Upper lobe of left lung (tissue), 6 donors: ENCODE measurements around the gene ABHD17C. TPM values are rescaled to one million over a fixed set of nuclear protein-coding genes. Genes with fewer than 3 reads are reported as not detected.
A peak's percentile ranks its signal among the peaks of the same experiment; 100 is the strongest.

Experiments used
- ATAC-seq, 2 donors: fragments of 200-7000 bp; cut with Tn5 transposase; one replicate each; pipeline ENCODE4 v1.9.1; 2022; ENCODE audit warnings: mild to moderate bottlenecking in 2 of 2, moderate library complexity in 2 of 2; ENCODE audit not compliant: low FRiP score in 2 of 2
- DNase-seq, 2 donors: peaks; one replicate each; pipeline ENCODE4 v3.0.0-alpha.2; 2019 to 2020
- H3K27ac ChIP-seq, 4 donors: fragments of 200-600 bp; sonication (generic); one replicate each; pipeline ENCODE4 v1.5.1; 2016 to 2019
- H3K27me3 ChIP-seq, 4 donors: fragments of 200-600 bp; sonication (generic); one replicate each; pipeline ENCODE4 v1.5.1; 2017 to 2019
- H3K36me3 ChIP-seq, 4 donors: fragments of 200-600 bp; sonication (generic); one replicate each; pipeline ENCODE4 v1.5.1; 2016 to 2019
- H3K4me1 ChIP-seq, 4 donors: fragments of 200-600 bp; sonication (generic); one replicate each; pipeline ENCODE4 v1.5.1; 2018 to 2019
- H3K4me3 ChIP-seq, 4 donors: fragments of 200-600 bp; sonication (generic); one replicate each; pipeline ENCODE4 v1.5.1; 2017 to 2019; ENCODE audit warnings: mild to moderate bottlenecking in 2 of 4, moderate library complexity in 1 of 4
- H3K9me3 ChIP-seq, 4 donors: fragments of 200-600 bp; sonication (generic); one replicate each; pipeline ENCODE4 v1.5.1; 2018 to 2019
- EP300 ChIP-seq, 4 donors: sonication (generic); formaldehyde crosslinking; IDR thresholded peaks; one replicate each; pipeline ENCODE4 v1.5.1; 2017; ENCODE audit warnings: antibody characterized with exemption in 4 of 4, control low read depth in 2 of 4
- POLR2A ChIP-seq, 4 donors: fragments of 450-650 bp; IDR thresholded peaks; one replicate each; pipeline ENCODE4 v1.5.1; 2016 to 2017; ENCODE audit warnings: antibody characterized with exemption in 4 of 4, mild to moderate bottlenecking in 2 of 4
- POLR2AphosphoS5 ChIP-seq, 2 donors: sonication (generic); formaldehyde crosslinking; IDR thresholded peaks; one replicate each; pipeline ENCODE4 v1.5.1; 2017; ENCODE audit warnings: antibody characterized with exemption in 2 of 2
- WGBS, 2 donors: methylation state at CpG; one replicate each; pipeline ENCODE4 v1.1.5; 2017 to 2018; 5-methylcytosine and 5-hydroxymethylcytosine counted together
- total RNA-seq, 6 donors: library from RNA; depleted of rRNA in 4 of 6; stranded (reverse); fragments of >200 nt in 4 of 6; gene quantifications; one replicate each; pipeline versions ENCODE4 v1.1.0 to v1.2.1, GENCODE V29; 2016 to 2021
- TF ChIP-seq, protein P1 (sequence below), 6 experiments: fragments of 450-650 bp in 4 of 6; fragments of 200-600 bp in 2 of 6; sonication (generic) in 2 of 6; IDR thresholded peaks; one replicate each; pipeline ENCODE4 v1.5.1; 2016 to 2019; ENCODE audit warnings: antibody characterized with exemption in 6 of 6
- donor health status: DM: no; HTN: no; CAD: no; lungs with moderate emphysema.
- donor health status: DM: no; HTN: yes; CAD: no; lungs with severe emphysema.

ABHD17C gene
- total RNA-seq, 6 donors from 2014 or later = 15.7 to 34.2 (median 25.5) TPM

- TF ChIP-seq EP300 (IDR thresholded peaks at IDR 0.05) = peak in 1 of 4 donors; percentile 21
- TF ChIP-seq POLR2AphosphoS5 (IDR thresholded peaks at IDR 0.05) = peak in 1 of 2 donors; percentile 25
- TF ChIP-seq, protein P1, sequence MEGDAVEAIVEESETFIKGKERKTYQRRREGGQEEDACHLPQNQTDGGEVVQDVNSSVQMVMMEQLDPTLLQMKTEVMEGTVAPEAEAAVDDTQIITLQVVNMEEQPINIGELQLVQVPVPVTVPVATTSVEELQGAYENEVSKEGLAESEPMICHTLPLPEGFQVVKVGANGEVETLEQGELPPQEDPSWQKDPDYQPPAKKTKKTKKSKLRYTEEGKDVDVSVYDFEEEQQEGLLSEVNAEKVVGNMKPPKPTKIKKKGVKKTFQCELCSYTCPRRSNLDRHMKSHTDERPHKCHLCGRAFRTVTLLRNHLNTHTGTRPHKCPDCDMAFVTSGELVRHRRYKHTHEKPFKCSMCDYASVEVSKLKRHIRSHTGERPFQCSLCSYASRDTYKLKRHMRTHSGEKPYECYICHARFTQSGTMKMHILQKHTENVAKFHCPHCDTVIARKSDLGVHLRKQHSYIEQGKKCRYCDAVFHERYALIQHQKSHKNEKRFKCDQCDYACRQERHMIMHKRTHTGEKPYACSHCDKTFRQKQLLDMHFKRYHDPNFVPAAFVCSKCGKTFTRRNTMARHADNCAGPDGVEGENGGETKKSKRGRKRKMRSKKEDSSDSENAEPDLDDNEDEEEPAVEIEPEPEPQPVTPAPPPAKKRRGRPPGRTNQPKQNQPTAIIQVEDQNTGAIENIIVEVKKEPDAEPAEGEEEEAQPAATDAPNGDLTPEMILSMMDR (IDR thresholded peaks at IDR 0.05) = no peak
- TF ChIP-seq POLR2A (IDR thresholded peaks at IDR 0.05) = peak in 1 of 4 donors; percentile 21
- Histone ChIP-seq H3K4me3 (no peak overlapping the region), H3K27ac (peak overlapping the region; percentile 69 to 81 (median 74)), H3K27me3 (no peaks in the 10 kb centered on the region), H3K9me3 (no peaks in the 10 kb centered on the region), H3K36me3 (no peaks in the 10 kb centered on the region), H3K4me1 (peaks cover 36 to 69% (median 49%) of the 10 kb centered on the region in 4 donors)
- peak in 1 of 2 donors; percentile 64 for DNase-seq
- WGBS, 2 donors = 38 to 59% methylated on average over 7 of the region's 7 CpGs
- ATAC-seq = peak; percentile 31 to 64
Measured at GRCh38 chr15:80701676-80702311, 6.7 kb downstream of the ABHD17C start.

DNA sequence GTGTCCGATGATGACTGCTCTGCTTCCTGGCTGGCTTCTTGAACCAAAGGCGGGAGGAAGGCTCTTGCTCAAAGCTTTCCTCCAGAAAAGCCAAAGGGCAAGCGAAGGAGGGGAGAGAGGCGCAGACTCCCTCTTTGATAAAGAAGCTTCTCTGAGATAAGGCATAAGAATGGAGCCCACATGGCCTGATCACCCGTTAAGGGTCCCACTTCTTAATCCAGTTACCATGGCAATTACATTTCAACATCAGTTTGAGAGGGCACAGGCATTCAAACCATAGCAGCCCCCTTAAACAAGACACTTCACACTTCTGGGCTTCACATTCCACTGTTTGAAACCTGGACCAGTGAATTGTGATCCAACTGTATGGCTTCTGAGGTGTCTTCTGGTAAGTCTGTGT, 8.0 kb downstream of the ABHD17C start:
- 59 to 69% methylated on average over 5 of the region's 5 CpGs for WGBS, 2 donors
- Histone ChIP-seq H3K36me3 (no peaks in the 10 kb centered on the region), H3K27me3 (no peaks in the 10 kb centered on the region), H3K27ac (peak overlapping the region; percentile 69 to 81 (median 74)), H3K4me3 (no peak overlapping the region), H3K9me3 (no peaks in the 10 kb centered on the region), H3K4me1 (peaks cover 36 to 70% (median 54%) of the 10 kb centered on the region in 4 donors)
- ATAC-seq = no peak
- DNase-seq = no peak
- TF ChIP-seq, protein P1 (IDR thresholded peaks at IDR 0.05) = no peak
- TF ChIP-seq POLR2A (IDR thresholded peaks at IDR 0.05) (no peak), EP300 (IDR thresholded peaks at IDR 0.05) (no peak), POLR2AphosphoS5 (IDR thresholded peaks at IDR 0.05) (no peak)

- Histone ChIP-seq H3K9me3 (no peaks in the 10 kb centered on the region), H3K36me3 (no peaks in the 10 kb centered on the region), H3K4me3 (no peak overlapping the region), H3K27ac (peak overlapping the region in 3 of 4 donors; percentile 6 to 69 (median 46)), H3K27me3 (no peaks in the 10 kb centered on the region), H3K4me1 (peaks cover 41 to 72% (median 50%) of the 10 kb centered on the region in 4 donors)
- ATAC-seq (no peak), DNase-seq (no peak)
- TF ChIP-seq, protein P1 (IDR thresholded peaks at IDR 0.05) = no peak
- TF ChIP-seq POLR2A (IDR thresholded peaks at IDR 0.05) = no peak
- TF ChIP-seq POLR2AphosphoS5 (IDR thresholded peaks at IDR 0.05) = no peak
- no peak for TF ChIP-seq EP300 (IDR thresholded peaks at IDR 0.05)
- 59 to 75% methylated on average over 3 of the region's 3 CpGs for WGBS, 2 donors
Measured at GRCh38 chr15:80703965-80704364, 8.9 kb downstream of the ABHD17C start.

DNA sequence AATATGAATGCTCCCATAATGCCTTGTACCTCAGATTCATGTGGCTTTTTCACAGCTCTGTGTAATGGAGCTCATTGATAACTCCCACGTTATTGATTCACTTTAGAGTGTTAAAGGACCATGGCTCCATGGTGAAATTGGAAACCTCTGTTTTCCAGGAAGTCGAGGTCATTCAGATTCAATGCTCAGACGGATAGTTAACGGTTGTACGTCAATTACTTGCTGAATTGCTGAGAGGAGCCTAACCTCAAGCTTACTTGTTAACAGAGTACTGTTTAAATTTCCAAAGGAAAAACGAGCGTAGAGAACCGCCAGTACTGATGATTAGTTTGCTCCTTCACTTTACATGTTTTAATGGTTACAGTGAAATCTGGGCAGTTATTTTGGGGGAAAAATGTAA, 11.1 kb downstream of the ABHD17C start:
- H3K4me3 ChIP-seq = no peak overlapping the region
- WGBS, 2 donors = 62 to 68% methylated on average over 8 of the region's 8 CpGs
- no peaks in the 10 kb centered on the region for H3K27me3 ChIP-seq
- ATAC-seq = no peak
- no peak for TF ChIP-seq POLR2AphosphoS5 (IDR thresholded peaks at IDR 0.05)
- no peak for TF ChIP-seq EP300 (IDR thresholded peaks at IDR 0.05)
- no peak for TF ChIP-seq POLR2A (IDR thresholded peaks at IDR 0.05)
- TF ChIP-seq, protein P1 (IDR thresholded peaks at IDR 0.05) = no peak
- H3K4me1 ChIP-seq = peaks cover 43 to 76% (median 54%) of the 10 kb centered on the region in 4 donors
- no peaks in the 10 kb centered on the region for H3K9me3 ChIP-seq
- no peak overlapping the region for H3K27ac ChIP-seq
- H3K36me3 ChIP-seq = no peaks in the 10 kb centered on the region
- no peak for DNase-seq

DNA sequence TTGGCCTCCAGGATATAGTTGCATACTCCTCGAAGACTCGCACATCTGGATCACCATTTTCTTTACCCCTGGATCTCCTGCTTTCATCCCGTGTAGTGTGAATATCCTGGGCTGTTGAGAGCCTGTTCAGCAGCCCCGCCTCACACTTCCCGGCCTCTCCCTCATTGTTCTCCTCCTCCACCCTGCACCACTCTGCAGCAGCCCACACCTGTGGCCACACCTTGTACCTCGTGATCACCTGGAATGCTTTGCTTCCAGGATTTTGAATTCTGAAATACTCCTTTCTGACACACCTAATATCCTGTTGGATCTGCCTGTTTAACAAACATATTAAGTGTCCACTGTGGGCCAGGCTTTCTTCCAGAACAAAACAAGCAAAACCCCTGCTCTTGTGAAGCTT, 14.4 kb downstream of the ABHD17C start:
- H3K27me3 ChIP-seq = no peaks in the 10 kb centered on the region
- H3K9me3 ChIP-seq = no peaks in the 10 kb centered on the region
- H3K27ac ChIP-seq = peak overlapping the region; percentile 39 to 72 (median 52)
- ATAC-seq = peak; percentile 63 to 91
- H3K4me1 ChIP-seq = peaks cover 23 to 66% (median 35%) of the 10 kb centered on the region in 4 donors
- peak in 1 of 2 donors; percentile 88 for DNase-seq
- TF ChIP-seq EP300 (IDR thresholded peaks at IDR 0.05) = peak in 1 of 4 donors; percentile 68
- TF ChIP-seq, protein P1 (IDR thresholded peaks at IDR 0.05) = no peak
- TF ChIP-seq POLR2AphosphoS5 (IDR thresholded peaks at IDR 0.05) = peak in 1 of 2 donors; percentile 39
- H3K4me3 ChIP-seq = no peak overlapping the region
- WGBS, 2 donors = 60 to 73% methylated on average over 6 of the region's 6 CpGs
- no peaks in the 10 kb centered on the region for H3K36me3 ChIP-seq
